NCI-H2081 treated with DMSO at 0.1 percent for 48 hours (cell line): ENCODE data around the gene CNGB1.
"Not testable (repeated sequence)": the region's sequence is repeated elsewhere in the genome, so short reads cannot be mapped to it uniquely, and the experiment has no call there.

Experiments
- DNase-seq: peaks from one replicate; lab custom pipeline; 2025; lab: John Stamatoyannopoulos, UW

CNGB1 gene

DNA sequence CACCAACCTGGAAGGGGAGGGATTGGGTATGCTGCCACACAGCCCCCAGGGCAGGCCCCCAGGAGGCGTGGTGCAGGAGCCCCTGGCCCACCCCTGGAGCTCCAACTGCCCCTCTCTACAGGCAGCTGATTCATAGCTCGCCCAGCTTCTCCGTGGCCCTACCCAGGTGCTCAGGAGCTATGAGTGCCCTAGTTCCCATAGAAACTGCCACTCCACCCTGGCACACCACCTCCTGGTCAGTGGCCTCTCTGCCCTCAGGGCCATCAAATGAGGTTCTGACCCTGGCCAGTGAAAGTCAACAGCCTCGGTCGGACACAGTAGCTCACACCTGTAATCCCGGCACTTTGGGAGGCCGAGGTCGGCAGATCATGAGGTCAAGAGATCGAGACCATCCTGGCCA lies 18.0 kb downstream of the CNGB1 start:
- no peak for DNase-seq

- DNase-seq = no peak
These were observed 19.5 kb downstream of the CNGB1 start for GRCh38 chr16:57951204-57951960.

DNA sequence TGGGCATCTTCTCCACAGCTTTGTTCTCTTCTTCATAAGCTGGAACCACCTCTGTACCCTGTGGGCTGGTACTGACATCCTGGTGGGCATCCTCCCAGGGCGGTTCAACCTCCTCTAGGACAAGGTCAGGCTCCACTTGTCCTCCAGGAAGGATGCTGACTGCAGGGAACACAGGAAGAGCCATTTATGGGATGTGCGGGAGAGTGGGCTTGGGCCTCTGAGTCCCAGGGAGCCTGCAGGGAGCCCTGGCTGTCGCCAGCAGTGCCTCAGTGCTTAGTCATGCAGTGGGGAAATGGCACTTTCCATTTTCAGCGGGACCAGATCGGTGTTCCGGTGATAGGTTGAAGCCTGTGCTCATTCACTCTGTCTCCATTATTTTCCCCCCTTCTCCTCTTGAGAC lies 20.5 kb downstream of the CNGB1 start:
- DNase-seq = no peak

DNA sequence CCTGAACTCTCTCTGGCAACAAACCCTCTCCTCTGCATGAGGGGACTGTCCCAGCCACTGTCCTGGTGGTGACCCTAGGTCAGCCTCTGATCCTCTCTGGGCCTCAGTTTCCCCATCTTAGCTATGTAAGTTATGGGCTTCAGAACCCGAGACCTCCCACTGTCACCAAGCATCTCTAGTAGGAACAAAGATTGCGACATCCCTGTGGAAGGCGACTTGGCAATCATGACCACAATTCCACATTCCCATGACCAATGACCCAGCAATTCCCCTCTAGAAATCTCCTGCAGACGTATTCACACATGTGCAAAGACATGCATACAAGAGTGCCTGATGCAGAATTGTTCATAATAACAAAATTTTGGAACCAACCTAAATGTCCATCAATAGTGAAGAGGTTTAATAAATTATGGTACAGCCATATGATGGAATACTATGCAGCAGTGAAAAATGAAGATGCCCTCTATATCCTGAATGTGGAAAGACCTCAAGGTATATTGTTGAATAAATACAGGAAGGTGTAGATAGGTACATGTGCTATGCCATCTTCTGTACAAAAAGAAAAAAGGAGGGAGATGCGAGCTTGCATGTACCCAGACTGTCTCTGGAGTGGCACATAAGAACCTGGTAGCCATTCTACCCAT lies 21.2 kb downstream of the CNGB1 start:
- no peak for DNase-seq

- DNase-seq = no peak
These were observed 21.9 kb downstream of the CNGB1 start for GRCh38 chr16:57949013-57949412.

- no peak for DNase-seq
These were observed 22.9 kb downstream of the CNGB1 start for GRCh38 chr16:57948027-57948426.

DNA sequence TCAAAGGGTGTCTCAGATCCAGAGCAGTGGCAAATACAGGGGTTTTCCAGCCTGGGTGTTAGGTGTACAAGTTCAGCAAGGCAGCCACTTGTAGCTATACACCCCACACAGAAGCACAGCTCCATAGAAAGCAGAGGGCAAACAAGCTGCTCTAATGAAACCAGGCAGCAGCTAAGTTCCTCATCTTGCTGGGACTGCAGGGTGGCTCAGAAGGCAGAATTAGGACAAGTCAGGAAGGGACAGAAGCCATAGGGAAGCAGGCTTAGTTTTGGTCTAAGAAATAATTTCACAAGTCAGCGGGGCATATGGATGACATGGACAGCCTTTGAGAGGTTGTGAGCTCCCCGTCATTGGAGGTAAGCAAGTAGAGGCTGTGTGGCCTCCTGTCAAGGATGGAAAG lies 23.7 kb downstream of the CNGB1 start:
- no peak for DNase-seq

GRCh38 chr16:57946181-57946801 lies 24.6 kb downstream of the CNGB1 start:
- DNase-seq = no peak

- no peak for DNase-seq
These were observed 25.2 kb downstream of the CNGB1 start for GRCh38 chr16:57945740-57946138.

DNA sequence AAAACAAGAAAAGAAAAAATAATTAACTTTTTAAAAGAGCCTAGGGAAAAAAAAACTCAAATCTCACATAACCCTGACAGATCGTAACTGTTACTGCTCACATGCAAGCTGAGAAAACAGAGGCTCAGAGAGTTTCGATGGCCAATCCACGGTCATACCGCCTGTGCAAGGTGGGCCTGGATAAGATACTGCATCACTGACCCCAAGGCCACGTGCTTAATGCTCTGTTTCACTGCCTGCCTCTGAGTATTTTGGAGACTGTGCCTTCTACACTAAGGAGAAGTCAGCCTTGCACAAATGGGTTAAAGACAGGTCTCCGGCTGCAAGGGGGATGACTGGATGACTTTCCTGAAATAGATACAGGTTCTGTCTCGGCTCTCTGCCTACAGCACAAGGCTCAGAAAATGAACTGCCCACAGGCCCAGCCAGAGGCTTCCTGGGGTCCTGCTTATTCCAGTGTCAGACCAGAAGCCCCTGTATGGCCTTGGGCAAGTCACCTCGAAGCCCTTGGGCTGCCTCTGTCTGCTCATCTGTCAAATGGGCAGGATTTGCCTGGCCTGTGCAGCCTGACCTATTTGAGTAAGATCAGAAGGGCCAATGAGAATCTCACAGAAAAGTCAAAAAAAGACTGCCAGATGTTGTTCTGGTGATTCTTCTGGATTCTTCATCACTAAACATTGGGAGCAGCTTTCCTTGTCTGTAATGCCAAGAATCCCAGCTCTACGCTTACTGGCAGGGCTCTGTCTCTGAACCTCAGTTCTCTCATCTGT lies 25.8 kb downstream of the CNGB1 start:
- DNase-seq = no peak

GRCh38 chr16:57943381-57943780 lies 27.5 kb downstream of the CNGB1 start:
- DNase-seq = not testable (repeated sequence)

GRCh38 chr16:57941901-57942300 lies 29.0 kb downstream of the CNGB1 start:
- not testable (repeated sequence) for DNase-seq

DNA sequence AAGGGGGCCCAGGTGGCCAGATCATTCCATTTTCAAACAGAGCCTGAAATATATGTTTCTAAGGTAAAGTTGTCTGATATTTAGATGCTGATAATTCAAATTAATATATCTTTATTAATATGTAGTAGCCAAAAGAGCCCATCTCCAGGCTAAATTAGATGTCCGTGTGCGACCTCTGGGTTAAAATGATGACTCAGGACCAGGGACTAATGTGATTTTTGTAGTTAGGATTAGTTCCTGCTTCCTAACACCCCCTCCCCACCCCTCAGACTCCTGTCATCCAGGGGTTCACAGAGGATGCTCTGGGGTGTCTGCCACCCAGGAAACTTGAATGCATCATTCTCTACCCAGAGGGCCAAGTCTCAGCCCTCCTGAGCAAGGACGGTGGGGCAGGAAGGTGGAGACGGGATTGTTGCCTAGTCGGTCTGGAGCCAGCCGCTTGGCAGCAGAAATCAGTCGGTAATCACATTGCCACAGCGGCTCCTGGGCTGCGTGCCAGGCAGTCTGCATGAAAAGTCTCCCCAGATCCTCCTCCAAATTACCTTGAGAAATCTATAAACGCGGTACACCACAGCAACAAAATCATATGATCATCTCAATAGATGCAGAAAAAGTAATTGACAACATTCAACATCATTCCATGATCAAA lies 29.8 kb downstream of the CNGB1 start:
- no peak for DNase-seq

DNA sequence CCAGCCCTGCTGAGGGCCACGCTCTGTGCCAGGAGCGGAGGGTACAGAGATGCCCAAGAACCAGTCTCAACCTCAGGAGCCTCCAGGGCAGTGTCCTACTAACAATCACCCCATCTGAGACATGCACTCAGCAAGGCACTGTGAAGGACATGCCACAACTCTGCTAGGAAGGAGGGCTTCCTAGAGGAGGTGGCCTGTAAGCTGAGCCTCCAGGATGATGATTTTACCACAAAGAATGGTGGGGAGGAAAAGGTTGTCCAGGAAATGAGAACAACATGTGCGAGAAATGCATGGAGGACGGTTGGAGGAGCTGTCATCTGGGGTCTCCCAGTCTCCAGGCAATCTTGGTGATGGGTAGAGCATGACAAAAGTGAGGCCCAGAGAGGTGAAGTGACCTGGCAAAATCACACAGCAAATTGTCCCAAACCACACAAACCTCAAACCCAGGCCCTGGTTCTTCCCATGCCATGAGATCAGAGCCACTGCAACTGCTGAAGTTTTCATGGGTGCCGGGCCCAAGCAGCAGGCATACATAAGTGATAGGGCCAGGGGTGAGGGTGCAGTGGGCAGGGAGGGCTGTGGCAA lies 30.5 kb downstream of the CNGB1 start:
- no peak for DNase-seq

DNA sequence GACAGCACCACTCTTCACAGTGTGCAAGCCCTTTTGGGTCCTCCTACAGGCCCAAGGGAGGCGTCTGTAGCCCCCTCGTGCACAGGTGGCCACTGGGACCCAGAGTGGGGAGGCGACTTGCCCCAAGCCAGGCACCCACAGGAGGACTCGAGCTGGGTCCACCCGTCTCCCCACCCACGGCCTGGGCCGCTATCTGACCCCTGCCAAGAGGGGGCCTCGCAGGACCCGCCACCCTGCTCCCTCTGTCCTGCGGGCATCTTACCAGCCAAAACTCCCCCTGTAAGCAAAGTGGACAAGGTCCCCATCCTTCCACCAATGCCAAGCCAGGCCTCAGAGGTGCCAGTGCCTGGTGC lies 31.1 kb downstream of the CNGB1 start:
- DNase-seq = no peak

- no peak for DNase-seq
These were observed 31.7 kb downstream of the CNGB1 start for GRCh38 chr16:57938936-57939871.

GRCh38 chr16:57938484-57938883 lies 32.4 kb downstream of the CNGB1 start:
- no peak for DNase-seq

DNA sequence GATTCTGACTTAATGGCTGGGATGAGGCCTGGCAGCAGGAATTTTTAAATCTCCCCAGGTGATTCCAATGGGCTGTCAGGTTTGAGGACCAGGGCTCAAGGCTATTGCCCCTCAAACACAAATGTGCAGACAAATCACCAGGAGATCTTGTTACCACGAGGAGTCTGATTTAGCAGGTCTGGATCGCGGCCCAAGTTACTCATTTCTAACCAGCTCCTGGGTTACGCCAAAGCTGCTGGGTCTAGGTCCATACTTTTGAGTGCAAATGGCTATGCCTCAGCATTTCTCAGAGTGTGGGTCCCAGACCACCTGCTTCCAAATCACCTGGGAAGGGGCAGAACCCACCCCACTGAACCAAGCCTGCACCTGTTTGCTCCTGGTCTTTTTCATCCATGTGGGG lies 33.1 kb downstream of the CNGB1 start:
- no peak for DNase-seq

GRCh38 chr16:57935904-57936303 lies 35.0 kb downstream of the CNGB1 start:
- DNase-seq = no peak

DNA sequence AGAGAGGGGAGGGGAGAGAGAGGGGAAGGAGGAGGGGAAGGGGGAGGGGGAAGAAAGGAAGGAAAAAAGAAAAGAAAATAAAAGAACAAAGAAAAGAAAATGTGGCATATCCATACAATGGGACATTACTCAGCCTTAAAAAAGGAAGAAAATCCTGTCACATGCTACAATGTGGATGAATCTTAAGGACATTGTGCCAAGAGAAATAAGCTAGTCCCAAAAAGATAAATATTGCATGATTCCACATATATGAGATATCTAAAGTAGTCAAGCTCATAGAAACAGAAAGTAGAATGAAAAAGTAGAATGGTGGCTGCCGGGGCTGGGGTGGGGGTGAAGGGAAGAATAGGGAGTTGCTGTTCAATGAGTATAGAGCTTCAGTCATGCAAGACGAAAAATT lies 40.4 kb downstream of the CNGB1 start:
- no peak for DNase-seq

- DNase-seq = no peak
These were observed 41.7 kb downstream of the CNGB1 start for GRCh38 chr16:57929250-57929649.
